Stimulated activated CD8-positive, alpha-beta memory T cell treated with anti-CD3 and anti-CD28 coated beads, Interleukin-12 subunit alpha, Interleukin-12 subunit beta, amount 100 ng/mL, for 4 hours (primary cell): ENCODE results near the gene PLAC8L1.

ENCODE experiments used
- DNase-seq: peaks from one replicate; pipeline ENCODE4 v3.0.0-alpha.2; 2020; ENCODE audit warnings: low read depth

The PLAC8L1 gene

DNA sequence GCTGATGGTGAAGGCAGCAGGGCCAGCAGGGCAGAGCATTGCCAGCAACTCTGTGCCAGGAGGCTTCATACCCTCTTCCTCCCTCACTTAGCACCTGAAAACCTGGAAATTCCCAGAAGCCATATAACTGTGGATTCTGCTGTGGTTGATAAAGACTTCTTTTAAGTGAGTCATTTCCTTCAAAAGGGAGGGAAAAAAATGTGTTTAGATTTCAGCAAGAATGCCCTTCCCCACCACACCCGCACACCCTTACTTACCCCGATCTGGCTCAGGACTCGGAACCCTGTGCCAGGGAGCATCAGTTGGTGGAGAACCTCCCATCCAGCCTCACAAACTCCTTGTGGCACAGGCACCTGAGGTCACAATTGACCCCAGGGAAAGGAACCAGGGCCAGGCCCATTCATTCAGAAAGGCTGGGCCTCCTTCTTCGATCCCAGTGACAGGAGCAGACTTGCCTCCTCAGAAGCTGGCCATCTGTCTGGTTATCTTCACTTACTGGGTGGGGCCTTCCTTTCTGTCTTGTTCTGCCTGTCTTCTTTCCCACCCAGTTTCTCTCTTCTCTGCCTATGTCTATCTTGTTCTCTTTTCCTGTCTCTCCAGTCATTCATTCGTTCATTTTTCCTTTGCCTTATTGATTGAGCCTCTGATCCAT lies 62.6 kb downstream of the PLAC8L1 start:
- DNase-seq = no peak

DNA sequence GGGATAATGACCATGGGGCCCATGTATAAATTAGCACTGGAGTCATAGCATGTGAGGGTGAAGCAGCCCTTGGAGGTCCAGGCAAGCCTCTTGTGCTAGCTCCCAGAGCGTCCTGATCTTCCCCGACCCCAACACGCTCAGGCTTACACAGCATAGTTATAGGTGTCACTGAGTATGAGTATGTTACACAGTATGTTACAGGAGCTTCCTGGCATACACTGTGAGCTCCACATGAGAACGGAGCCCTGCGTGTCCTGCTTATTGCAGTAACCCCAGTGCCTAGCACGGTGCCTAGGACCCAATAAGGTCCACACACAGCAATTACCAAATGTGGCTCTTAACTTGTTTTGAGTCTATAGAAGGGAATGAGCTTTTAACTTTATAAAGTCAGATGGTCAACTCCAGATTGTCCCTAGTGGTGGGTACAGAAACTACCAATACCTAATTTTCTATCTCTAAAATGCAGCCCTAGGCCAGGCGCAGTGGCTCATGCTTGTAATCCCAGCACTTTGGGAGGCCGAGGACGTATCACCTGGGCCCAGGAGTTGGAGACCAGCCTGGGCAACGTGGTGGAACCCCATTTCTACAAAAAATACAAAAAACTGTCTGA lies 64.1 kb downstream of the PLAC8L1 start:
- DNase-seq = no peak

DNA sequence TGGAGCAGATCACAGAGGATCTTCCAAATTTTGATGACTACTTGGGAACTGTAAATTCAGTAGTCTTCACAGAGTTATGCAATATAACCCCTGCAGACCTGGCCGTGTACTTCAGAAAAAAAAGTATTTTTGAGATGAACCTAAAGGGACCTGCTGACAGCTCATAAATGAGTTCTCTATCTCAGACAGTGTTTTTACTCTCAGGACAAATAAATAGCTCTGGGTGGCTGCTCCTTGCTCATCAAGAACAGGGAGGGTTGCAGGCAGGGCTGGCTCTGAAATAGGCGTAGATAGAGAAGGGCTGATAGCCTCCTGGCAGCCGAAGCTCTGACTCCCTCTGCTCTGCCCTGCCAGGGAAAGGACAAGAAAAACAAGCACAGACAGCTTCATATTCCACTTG lies 64.8 kb downstream of the PLAC8L1 start:
- DNase-seq = no peak

DNA sequence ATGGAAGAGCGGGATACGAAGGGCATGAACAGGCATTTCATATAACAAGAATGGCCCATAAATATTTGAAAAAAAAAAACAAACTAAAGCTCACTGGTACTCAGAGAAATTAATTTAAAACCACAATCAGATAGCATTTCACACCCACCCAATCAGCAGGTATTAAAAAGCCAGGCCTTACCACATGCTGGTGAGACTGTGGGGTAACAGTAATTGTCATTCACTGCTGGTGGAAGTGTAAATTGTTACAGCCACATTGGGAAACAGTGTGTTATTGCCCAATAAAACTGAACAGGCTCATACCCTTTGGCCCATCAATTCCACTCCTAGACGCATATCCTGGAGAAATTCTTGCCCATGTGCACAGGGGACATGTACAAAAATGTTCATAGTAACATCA lies 66.0 kb downstream of the PLAC8L1 start:
- DNase-seq = no peak

DNA sequence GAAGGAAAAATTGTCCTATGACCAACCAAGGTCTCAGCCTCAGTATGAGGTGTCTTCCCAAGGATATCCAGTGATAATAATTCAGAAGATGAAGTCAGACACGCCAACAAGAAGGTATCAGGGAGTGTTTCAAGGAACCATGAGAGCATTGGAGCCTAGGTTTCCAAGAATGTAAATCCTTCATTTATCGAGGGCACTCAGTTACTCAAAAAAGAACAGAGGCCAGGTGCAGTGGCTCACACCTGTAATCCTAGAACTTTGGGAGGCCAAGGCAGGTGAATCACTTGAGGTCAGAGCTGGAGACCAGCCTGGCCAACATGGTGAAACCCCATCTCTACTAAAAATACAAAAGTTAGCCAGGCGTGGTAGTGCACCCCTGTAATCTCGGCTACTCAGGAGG lies 70.8 kb downstream of the PLAC8L1 start:
- DNase-seq = no peak
